ENCODE measurements around the gene JAKMIP1.

The JAKMIP1 gene

DNA sequence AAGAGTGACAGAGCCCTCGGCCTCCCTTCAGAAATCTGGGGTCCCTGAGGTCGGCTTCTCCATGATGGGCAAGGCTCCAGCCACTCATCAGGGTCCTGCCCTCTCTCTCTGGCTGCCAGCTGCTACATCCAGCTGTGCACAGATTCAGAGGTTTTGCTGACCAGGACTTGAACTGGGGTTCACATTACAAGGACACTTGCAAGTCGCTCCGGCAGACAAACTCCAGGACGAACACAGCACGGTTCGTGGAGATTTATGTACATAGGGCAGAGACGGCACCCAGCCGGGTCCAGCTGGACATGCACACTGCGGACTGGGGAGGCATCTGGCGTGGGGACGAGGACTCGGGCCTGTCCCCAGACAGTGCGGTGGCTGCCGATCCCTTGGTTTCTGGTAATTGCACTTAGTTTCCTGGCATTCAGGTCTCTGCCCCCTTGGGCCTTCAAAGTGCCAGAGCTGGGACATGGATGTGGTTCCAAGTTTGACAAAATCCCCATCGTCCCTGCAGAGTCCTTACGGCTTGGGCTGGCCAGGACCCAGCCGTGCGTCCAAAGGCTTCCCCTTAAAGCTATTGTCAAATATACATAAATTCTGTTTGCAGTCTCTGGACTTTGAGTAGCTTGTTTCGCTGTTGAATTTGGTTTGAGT lies 175.9 kb downstream of the JAKMIP1 start:
- ATAC-seq (replicated peaks; ENCODE audit: extremely low read depth, poor library complexity, severe bottlenecking) (no peak), DNase-seq (ENCODE audit: low spot score in 2 of 2) (no peak)
- no peaks in the 10 kb centered on the region for H3K9me3 Mint-ChIP-seq
- H3K4me3 Mint-ChIP-seq = no peak overlapping the region
- H3K27ac Mint-ChIP-seq (ENCODE audit: low read depth) = no peak overlapping the region
- no peaks in the 10 kb centered on the region for H3K4me1 Mint-ChIP-seq
- peaks cover 19% of the 10 kb centered on the region for H3K36me3 Mint-ChIP-seq (ENCODE audit: insufficient read depth)
- no peaks in the 10 kb centered on the region for H3K27me3 Mint-ChIP-seq

DNA sequence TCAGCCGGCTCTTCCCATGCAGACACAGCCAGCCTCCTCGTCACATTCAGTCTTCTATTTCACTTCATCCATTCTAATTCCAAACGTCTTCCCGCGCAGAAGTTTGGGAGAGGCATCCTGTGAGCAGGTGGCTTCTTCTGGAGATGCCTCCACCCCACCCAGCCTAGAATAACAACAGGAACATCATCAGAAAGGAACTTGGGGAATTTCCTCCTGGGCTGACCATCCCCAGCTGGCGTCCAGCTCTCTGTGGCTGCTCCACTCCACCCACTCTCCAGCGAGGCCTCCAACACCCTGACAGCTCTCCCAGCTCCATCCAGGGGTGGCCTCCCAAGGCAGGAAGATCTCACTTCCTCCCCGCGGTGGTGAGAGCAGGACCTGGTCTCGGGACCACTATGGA lies 176.6 kb downstream of the JAKMIP1 start:
- ATAC-seq (replicated peaks; ENCODE audit: extremely low read depth, poor library complexity, severe bottlenecking) (no peak), DNase-seq (ENCODE audit: low spot score in 2 of 2) (no peak)
- peaks cover 6% of the 10 kb centered on the region for H3K4me1 Mint-ChIP-seq
- no peak overlapping the region for H3K4me3 Mint-ChIP-seq
- peaks cover 12% of the 10 kb centered on the region for H3K36me3 Mint-ChIP-seq (ENCODE audit: insufficient read depth)
- H3K27me3 Mint-ChIP-seq = no peaks in the 10 kb centered on the region
- H3K9me3 Mint-ChIP-seq = no peaks in the 10 kb centered on the region
- H3K27ac Mint-ChIP-seq (ENCODE audit: low read depth) = no peak overlapping the region

DNA sequence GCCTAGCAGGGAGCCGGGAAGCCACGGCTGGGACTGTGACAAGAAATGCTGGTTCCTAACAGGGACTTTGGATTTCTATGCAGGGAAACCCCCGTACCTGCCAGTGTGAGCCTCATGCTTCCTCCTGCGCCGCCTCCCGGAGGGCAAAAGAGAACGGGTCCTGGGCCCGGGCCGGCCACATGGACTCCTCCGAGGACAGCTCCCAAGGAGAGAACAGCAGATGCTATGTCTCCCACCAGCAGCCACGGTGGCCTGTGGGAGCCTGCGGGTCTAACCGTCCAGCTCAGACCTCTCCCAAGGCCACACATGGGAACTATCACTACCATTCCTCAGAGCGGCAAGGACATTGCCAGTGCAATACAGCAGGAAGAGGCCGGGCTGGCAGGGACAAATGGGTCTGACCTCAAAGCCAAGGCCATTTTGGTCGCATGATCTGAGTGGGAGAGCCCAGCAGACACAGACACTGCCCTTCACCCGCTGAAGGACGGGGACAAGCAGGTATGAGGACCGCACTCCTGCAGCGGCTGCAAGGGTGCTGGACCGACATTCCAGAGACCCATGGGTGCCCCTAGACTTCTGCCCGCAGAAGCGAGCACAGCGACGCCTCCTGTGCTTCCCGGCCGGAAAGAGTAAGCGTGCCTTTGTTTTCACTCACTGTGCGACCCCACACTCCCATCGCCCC lies 177.6 kb downstream of the JAKMIP1 start:
- H3K4me3 Mint-ChIP-seq = no peak overlapping the region

DNA sequence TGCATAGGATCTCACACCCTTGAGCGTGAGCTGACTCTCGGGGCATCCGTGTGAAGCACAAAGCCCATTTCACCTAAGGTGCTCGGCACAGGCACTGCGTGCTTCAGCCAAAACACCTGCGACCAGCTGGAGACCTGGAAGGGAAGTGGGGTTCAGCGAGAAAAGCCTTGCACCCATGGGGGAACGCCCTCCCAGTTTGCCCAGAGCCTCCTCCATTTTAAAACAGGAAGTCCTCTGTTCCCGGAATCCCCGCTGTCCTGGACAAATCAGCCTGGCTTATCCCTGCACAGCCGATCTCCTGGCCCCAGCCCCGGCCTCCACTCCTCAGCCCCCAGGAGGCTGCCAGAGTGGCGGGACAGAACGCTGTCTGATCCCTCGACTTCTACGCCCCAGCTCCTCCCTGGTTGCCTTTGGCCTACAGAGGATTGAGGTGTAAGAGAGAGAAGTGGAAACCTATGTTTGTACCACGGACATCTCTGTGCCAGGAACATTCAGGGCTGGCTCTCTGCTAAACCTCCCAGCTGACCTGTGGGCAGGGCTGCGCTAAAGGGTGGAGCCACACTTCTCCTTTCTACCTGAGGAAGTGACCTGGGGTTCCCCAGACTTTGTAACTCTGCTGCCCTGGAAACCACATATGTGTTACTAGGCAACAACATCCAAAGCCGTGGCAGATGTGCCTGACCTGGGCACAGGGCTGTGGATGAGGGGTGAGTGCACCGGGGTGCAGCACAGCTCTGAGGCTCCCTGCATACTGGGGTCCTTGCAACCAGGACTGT lies 178.3 kb downstream of the JAKMIP1 start:
- Mint-ChIP-seq H3K36me3 (ENCODE audit: insufficient read depth) (peaks cover 7% of the 10 kb centered on the region), H3K27me3 (no peaks in the 10 kb centered on the region), H3K9me3 (no peaks in the 10 kb centered on the region), H3K4me1 (peaks cover 6% of the 10 kb centered on the region), H3K27ac (ENCODE audit: low read depth) (no peak overlapping the region), H3K4me3 (no peak overlapping the region)
- no peak for DNase-seq (ENCODE audit: low spot score in 2 of 2)
- ATAC-seq (replicated peaks; ENCODE audit: extremely low read depth, poor library complexity, severe bottlenecking) = no peak

More for the DNA sequence above, 177.6 kb downstream of the JAKMIP1 start:
- no peak for ATAC-seq (replicated peaks; ENCODE audit: extremely low read depth, poor library complexity, severe bottlenecking)
- Mint-ChIP-seq H3K27ac (ENCODE audit: low read depth) (no peak overlapping the region), H3K4me1 (peaks cover 6% of the 10 kb centered on the region), H3K27me3 (no peaks in the 10 kb centered on the region), H3K9me3 (no peaks in the 10 kb centered on the region), H3K36me3 (ENCODE audit: insufficient read depth) (peaks cover 8% of the 10 kb centered on the region)
- DNase-seq (ENCODE audit: low spot score in 2 of 2) = no peak

DNA sequence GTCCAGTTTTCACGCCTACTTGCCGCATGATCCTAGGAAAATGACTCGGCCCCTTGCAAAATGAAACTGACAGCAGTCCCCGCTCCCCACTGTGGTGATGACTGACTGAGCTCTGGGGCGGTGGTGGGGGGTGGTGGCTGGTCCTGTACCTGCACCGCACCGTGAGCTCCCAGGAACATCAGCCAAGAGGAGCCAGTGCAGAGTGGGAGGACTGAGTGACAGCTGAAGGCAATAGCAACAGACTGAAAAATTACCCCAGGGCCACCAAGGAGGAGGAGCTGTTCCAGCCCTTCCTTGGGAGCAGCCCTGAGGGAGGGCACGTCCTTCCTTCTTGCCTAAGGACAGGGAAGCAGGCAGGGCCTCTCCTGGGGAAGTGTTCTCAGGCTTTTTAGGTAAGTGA lies 179.7 kb downstream of the JAKMIP1 start:
- ATAC-seq (replicated peaks; ENCODE audit: extremely low read depth, poor library complexity, severe bottlenecking) = no peak
- Mint-ChIP-seq H3K27me3 (no peaks in the 10 kb centered on the region), H3K36me3 (ENCODE audit: insufficient read depth) (peaks cover 3% of the 10 kb centered on the region), H3K4me1 (peaks cover 6% of the 10 kb centered on the region), H3K27ac (ENCODE audit: low read depth) (no peak overlapping the region), H3K9me3 (no peaks in the 10 kb centered on the region), H3K4me3 (no peak overlapping the region)
- DNase-seq (ENCODE audit: low spot score in 2 of 2) = no peak

DNA sequence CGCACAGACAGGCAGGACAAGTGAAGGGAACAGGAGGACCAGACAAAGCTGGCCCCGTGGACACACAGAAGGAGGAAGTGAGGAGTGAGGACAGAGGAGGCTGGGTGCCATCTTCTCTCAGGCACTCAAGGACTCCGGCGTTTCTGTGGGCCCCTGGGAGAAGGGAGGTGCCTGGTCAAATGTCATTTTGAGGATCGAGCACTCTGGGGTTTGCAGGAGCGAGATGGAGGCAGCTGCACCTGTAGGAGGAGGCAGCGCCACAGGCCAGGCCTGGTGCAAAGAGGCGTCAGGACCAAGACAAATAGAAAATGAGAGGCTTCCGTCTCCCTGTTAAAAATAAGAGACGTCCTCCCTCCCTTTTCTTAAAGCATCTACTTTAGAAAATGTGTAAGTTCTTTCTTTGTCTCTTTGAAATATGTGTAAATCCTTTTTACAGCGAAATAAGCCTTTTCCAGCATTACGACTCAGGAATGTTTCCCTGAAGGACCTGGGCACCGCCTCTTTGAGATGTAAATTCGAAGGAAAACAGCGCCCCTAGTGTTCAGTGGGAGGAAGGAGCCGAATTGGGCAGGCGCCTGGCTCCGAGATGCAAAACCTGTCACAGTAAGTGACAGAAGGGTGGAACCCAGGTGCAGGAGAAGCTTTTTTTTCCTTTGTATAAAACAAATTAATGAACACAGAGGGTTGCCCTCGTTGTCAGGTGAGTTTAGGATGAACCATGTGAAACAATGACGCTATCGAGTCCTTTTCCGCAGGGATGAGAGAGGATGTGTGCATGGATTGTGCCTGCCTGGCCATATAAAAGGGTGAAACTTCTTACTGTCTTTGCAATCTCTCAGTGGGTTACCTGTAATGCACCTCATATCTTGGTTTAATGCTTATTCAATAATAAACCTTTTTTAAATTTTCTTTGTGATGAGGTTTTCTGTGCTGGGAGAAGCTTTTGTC lies 180.8 kb downstream of the JAKMIP1 start:
- Mint-ChIP-seq H3K36me3 (ENCODE audit: insufficient read depth) (peaks cover 3% of the 10 kb centered on the region), H3K4me1 (peaks cover 6% of the 10 kb centered on the region), H3K9me3 (no peaks in the 10 kb centered on the region), H3K4me3 (no peak overlapping the region), H3K27me3 (no peaks in the 10 kb centered on the region), H3K27ac (ENCODE audit: low read depth) (peak overlapping the region; percentile 11)
- DNase-seq (ENCODE audit: low spot score in 2 of 2) (no peak), ATAC-seq (replicated peaks; ENCODE audit: extremely low read depth, poor library complexity, severe bottlenecking) (no peak)

DNA sequence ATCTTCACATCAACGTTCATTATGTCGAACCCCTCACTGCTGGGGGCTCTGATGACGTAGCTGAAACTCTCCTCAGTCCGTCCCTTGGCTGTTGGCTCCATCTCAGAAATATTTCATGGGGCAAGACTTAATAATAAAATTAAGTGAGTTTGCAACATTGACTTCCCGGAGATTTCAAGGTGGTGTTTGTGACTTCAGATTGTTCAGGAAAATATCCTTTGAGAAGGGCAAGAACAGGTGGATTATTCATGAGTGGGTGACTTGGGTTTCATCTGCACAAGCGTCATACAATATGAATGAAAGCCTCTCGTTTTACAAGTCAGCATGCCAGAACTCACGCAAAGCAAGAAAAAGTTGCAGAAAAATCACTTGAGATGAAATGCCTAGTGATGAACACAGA lies 182.0 kb downstream of the JAKMIP1 start, which contains the start of gene C4orf50:
Gene C4orf50 (minus strand): TSS at position 101 of the 400 bp plus-strand sequence.
- H3K36me3 Mint-ChIP-seq (ENCODE audit: insufficient read depth) = no peaks in the 10 kb centered on the region
- ATAC-seq (replicated peaks; ENCODE audit: extremely low read depth, poor library complexity, severe bottlenecking) (no peak), DNase-seq (ENCODE audit: low spot score in 2 of 2) (no peak)
- H3K27ac Mint-ChIP-seq (ENCODE audit: low read depth) = peak within 1 kb of the TSS; percentile 11
- no peak within 1 kb of the TSS for H3K4me3 Mint-ChIP-seq
- no peaks in the 10 kb centered on the region for H3K27me3 Mint-ChIP-seq
- no peaks in the 10 kb centered on the region for H3K9me3 Mint-ChIP-seq
- H3K4me1 Mint-ChIP-seq = peaks cover 6% of the 10 kb centered on the region

DNA sequence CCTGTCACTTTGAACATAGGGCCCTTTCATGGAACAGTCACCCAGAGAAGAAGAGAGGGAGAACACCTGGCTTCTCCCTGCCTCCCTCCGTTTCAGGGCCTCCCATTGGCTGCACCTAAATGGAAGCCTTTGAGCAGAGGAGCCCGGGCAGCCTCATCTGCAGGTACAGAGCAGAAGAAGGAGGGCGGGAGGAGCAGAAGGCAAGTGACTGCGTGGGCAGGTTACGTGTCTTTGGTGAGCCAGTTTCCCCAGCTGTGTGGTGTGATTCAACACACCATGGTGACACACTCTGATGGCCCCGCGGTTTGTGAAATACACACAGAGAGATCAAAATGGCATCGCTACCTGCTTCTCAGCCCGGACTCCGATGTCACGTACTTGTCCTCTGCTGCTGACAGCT lies 182.5 kb downstream of the JAKMIP1 start:
- no peak overlapping the region for H3K4me3 Mint-ChIP-seq
- H3K4me1 Mint-ChIP-seq = peaks cover 6% of the 10 kb centered on the region
- no peak for ATAC-seq (replicated peaks; ENCODE audit: extremely low read depth, poor library complexity, severe bottlenecking)
- no peaks in the 10 kb centered on the region for H3K9me3 Mint-ChIP-seq
- H3K27me3 Mint-ChIP-seq = no peaks in the 10 kb centered on the region
- H3K36me3 Mint-ChIP-seq (ENCODE audit: insufficient read depth) = no peaks in the 10 kb centered on the region
- DNase-seq (ENCODE audit: low spot score in 2 of 2) = no peak
- no peak overlapping the region for H3K27ac Mint-ChIP-seq (ENCODE audit: low read depth)

DNA sequence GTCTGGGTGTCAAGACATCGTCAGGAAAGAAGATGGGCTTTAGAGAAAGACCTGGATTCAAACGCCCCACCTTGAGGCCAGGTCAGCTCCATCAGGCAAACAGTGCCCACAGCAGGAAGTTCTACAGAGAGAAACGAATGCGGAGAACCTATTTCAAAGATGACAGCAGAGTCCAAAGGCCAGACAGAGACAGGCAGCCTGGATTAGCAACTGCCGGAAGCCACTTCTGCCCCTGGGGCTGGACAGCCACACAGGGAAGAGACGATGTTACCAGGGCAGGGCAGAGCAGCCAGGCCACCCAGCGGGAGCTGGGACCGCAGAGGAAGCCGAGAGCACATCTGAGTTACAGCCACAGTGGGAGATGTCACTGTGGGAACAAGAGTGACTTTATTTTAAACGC lies 183.3 kb downstream of the JAKMIP1 start:
- Mint-ChIP-seq H3K27me3 (no peaks in the 10 kb centered on the region), H3K4me1 (peaks cover 6% of the 10 kb centered on the region), H3K4me3 (no peak overlapping the region), H3K27ac (ENCODE audit: low read depth) (no peak overlapping the region), H3K9me3 (no peaks in the 10 kb centered on the region), H3K36me3 (ENCODE audit: insufficient read depth) (no peaks in the 10 kb centered on the region)
- ATAC-seq (replicated peaks; ENCODE audit: extremely low read depth, poor library complexity, severe bottlenecking) = no peak
- DNase-seq (ENCODE audit: low spot score in 2 of 2) = no peak

DNA sequence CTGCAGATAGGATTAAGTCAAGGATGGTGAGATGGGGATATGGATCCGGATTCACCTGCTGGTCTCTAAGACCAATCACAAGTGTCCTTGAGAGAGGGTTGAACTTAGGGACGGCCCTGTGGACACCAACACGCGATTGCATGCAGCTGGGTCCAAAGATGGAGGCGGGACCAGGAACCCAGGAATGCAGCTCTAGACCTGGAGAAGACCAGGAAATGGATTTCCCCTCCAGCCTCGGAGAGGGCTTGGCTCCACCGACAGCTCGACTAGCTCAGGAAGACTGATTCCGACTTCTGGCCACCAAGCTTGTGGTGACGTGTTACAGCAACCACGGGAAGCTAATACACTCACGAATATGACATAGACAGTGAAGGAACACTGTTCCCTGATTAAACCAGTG lies 186.8 kb downstream of the JAKMIP1 start:
- Mint-ChIP-seq H3K4me1 (no peaks in the 10 kb centered on the region), H3K36me3 (ENCODE audit: insufficient read depth) (no peaks in the 10 kb centered on the region), H3K27me3 (no peaks in the 10 kb centered on the region), H3K4me3 (no peak overlapping the region), H3K9me3 (no peaks in the 10 kb centered on the region), H3K27ac (ENCODE audit: low read depth) (no peak overlapping the region)
- DNase-seq (ENCODE audit: low spot score in 2 of 2) (no peak), ATAC-seq (replicated peaks; ENCODE audit: extremely low read depth, poor library complexity, severe bottlenecking) (no peak)

DNA sequence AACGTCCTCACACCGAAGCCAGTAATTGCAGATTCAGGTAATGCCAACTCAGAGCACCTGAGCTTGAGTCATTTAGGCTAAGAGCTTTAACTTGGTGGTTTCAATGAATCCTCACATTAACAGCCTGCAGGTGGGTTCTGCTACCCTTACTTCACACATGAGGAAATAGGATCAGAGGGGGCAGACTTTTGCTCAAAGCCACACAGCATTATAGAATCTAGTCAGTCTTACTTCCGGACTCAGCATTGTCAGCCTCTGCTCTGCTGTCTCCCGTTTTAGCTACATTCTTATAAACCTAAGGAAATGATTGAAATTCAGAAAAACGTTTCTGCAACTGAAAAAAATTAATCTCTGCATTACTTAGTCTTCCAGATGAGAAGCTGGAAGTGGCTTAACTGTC lies 188.1 kb downstream of the JAKMIP1 start:
- Mint-ChIP-seq H3K4me3 (no peak overlapping the region), H3K27me3 (no peaks in the 10 kb centered on the region), H3K4me1 (no peaks in the 10 kb centered on the region), H3K9me3 (no peaks in the 10 kb centered on the region), H3K36me3 (ENCODE audit: insufficient read depth) (no peaks in the 10 kb centered on the region), H3K27ac (ENCODE audit: low read depth) (no peak overlapping the region)
- no peak for ATAC-seq (replicated peaks; ENCODE audit: extremely low read depth, poor library complexity, severe bottlenecking)
- DNase-seq (ENCODE audit: low spot score in 2 of 2) = no peak

DNA sequence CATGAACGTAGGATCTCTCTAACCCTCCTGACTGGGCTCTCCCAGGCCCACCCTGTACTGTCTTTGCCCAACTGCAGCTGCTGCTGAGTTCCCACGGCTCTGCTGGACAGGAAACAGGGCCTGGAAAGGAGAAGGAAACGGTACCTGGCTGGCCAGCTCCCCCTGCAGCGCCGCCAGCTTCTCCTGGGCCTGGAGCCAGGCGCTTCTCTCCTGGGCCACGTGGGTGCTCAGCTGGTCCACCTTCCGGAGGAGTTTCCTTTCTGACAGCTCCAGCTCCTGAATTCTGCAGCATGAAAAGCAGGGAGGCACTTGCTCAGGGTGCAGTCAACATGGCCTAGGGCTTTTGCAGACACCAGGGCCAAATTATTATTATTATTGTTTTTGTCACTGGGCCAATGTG lies 188.7 kb downstream of the JAKMIP1 start:
- H3K27me3 Mint-ChIP-seq = no peaks in the 10 kb centered on the region
- no peak for DNase-seq (ENCODE audit: low spot score in 2 of 2)
- no peak overlapping the region for H3K4me3 Mint-ChIP-seq
- no peak for ATAC-seq (replicated peaks; ENCODE audit: extremely low read depth, poor library complexity, severe bottlenecking)
- H3K4me1 Mint-ChIP-seq = no peaks in the 10 kb centered on the region
- H3K9me3 Mint-ChIP-seq = no peaks in the 10 kb centered on the region
- H3K27ac Mint-ChIP-seq (ENCODE audit: low read depth) = no peak overlapping the region
- H3K36me3 Mint-ChIP-seq (ENCODE audit: insufficient read depth) = peaks cover 2% of the 10 kb centered on the region

Measured in central memory CD8-positive, alpha-beta T cell (primary cell).